Measurements from ENCODE around the gene ATP6AP1.

Gene ATP6AP1

DNA sequence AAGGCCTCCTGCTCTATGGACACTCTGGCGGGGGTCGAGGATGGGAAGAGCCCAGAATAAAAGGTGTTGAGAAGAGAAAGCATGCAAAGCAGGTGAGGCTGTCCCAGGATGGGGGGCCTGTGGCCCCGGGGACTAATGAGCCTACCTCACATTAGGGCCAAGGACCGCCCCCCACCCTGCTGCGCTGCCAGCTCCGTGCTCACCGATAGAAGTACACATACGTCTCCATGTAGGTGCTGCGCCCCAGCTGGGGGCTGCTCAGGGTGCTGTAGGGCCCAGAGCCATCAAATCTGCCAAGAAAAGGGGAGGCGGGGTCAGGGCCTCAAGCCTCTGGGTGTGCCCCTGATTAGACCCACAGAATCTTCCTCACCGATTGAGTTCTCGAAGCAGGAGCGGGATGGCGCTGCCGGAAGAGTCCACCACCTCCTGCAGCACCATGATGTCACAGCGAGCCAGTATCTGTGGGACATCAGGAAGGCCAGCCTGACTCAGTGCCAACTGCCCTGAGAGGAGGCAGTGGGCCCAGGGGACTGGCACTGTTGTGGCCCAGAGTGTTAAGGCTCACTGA, 23.8 kb upstream of the ATP6AP1 start:
- Histone ChIP-seq H3K9me3 (no peaks in the 10 kb centered on the region), H3K27ac (no peak overlapping the region), H3K4me1 (ENCODE audit: control insufficient read depth in 1 of 2, insufficient read depth in 1 of 2, low read depth in 1 of 2, low read length in 1 of 2) (peaks cover 10 to 24% of the 10 kb centered on the region in 2 experiments), H3K4me3 (ENCODE audit: low read depth in 1 of 2, low read length in 1 of 2) (no peak overlapping the region), H3K27me3 (no peaks in the 10 kb centered on the region), H3K36me3 (peaks cover 49% of the 10 kb centered on the region)
- TF ChIP-seq, protein P1, sequence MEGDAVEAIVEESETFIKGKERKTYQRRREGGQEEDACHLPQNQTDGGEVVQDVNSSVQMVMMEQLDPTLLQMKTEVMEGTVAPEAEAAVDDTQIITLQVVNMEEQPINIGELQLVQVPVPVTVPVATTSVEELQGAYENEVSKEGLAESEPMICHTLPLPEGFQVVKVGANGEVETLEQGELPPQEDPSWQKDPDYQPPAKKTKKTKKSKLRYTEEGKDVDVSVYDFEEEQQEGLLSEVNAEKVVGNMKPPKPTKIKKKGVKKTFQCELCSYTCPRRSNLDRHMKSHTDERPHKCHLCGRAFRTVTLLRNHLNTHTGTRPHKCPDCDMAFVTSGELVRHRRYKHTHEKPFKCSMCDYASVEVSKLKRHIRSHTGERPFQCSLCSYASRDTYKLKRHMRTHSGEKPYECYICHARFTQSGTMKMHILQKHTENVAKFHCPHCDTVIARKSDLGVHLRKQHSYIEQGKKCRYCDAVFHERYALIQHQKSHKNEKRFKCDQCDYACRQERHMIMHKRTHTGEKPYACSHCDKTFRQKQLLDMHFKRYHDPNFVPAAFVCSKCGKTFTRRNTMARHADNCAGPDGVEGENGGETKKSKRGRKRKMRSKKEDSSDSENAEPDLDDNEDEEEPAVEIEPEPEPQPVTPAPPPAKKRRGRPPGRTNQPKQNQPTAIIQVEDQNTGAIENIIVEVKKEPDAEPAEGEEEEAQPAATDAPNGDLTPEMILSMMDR (IDR thresholded peaks at IDR 0.05) = no peak

DNA sequence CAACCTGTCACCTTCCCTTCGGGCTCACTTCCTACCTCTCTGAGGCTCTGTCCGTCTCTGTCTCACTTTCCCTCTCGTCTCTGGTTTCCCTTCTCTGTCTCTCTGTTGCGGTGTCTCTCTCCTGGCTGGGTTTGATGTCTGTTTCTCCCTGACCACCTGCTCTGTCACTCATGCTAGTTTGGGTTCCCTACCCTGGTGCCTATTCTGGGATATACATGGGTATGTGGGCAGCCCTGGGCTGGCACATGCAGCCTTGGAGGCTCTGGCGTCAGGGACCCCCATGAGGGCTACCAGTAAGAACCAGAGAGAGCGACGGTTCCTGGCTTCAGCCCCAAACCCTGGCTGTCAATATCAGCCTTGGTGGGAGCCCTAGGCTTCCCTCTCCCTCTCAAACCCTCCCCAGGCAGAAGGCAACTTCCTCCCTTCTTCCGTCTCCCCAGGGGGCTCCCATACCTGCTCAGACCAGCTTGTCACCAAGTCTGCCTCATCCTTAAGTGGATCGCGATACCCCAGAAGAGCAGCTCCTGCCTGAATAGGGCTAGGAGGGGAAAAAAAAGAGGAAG, 19.7 kb upstream of the ATP6AP1 start:
- TF ChIP-seq, protein P1 (IDR thresholded peaks at IDR 0.05) = no peak
- H3K27me3 ChIP-seq = no peaks in the 10 kb centered on the region
- H3K27ac ChIP-seq = peak overlapping the region; percentile 91
- H3K4me1 ChIP-seq (ENCODE audit: control insufficient read depth in 1 of 2, insufficient read depth in 1 of 2, low read depth in 1 of 2, low read length in 1 of 2) = peaks cover 41 to 47% of the 10 kb centered on the region in 2 experiments
- H3K4me3 ChIP-seq (ENCODE audit: low read depth in 1 of 2, low read length in 1 of 2) = peak overlapping the region; percentile 65 to 67
- H3K9me3 ChIP-seq = no peaks in the 10 kb centered on the region
- H3K36me3 ChIP-seq = peaks cover 13% of the 10 kb centered on the region

DNA sequence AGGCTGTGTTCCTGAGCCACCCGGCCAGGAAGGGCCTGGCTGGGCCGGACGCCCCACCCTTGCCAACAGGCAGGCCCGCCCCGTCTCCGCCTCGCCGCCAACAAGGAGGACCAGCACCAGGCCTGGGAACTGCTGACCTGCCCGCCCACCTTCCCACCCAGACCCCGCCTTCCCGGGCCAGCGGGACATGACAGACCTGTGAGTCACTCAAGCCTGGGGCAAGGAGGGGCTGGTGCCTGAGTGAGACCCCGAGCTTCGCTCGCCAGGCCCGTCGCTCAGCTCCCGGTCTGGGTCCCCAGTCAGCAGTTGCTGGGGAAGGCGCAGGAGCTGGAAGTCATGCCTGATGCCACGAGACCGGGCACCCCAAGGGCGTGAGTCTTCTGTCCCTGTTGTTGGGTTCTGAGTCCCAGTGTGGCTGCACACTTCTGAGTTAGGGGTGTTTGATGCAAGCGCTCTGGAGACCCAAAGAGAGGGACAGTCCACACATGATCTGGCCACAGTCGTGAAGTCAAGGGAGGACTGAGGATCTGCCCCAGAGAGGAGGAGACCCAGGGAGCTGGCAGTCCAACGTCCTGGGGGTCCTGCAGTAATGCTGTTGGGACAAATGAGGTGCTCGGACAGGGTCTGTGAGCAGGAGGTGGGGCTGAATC, 19.1 kb upstream of the ATP6AP1 start, which contains the start of gene DNASE1L1:
TSS of gene DNASE1L1 (minus strand) at position 33 of the 650 bp plus-strand sequence. CDS start 3,686 bp downstream, outside the sequence.
- Histone ChIP-seq H3K27ac (peak within 1 kb of the TSS; percentile 91), H3K9me3 (no peaks in the 10 kb centered on the region), H3K4me3 (ENCODE audit: low read depth in 1 of 2, low read length in 1 of 2) (peak within 1 kb of the TSS; percentile 65 to 67), H3K36me3 (peaks cover 11% of the 10 kb centered on the region), H3K27me3 (no peaks in the 10 kb centered on the region), H3K4me1 (ENCODE audit: control insufficient read depth in 1 of 2, insufficient read depth in 1 of 2, low read depth in 1 of 2, low read length in 1 of 2) (peaks cover 44 to 51% of the 10 kb centered on the region in 2 experiments)
- TF ChIP-seq, protein P1 (IDR thresholded peaks at IDR 0.05) = no peak

DNA sequence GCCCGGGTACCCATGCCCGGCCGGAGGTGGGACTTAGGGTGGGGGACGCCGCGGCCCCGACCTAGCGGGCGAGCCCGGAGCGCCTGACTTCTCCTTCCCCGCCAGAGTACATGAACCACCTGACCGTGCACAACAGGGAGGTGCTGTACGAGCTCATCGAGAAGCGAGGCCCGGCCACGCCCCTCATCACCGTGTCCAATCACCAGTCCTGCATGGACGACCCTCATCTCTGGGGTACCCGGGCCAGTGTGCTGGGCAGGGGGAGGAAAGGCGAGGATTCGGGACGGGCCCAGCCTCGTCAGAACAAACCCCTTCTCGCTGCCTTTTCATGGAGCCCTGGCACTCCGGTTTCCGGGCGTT, 16.5 kb upstream of the ATP6AP1 start:
- no peaks in the 10 kb centered on the region for H3K36me3 ChIP-seq
- H3K27me3 ChIP-seq = no peaks in the 10 kb centered on the region
- H3K27ac ChIP-seq = peak overlapping the region; percentile 93
- H3K4me3 ChIP-seq (ENCODE audit: low read depth in 1 of 2, low read length in 1 of 2) = peak overlapping the region; percentile 77 to 78
- no peaks in the 10 kb centered on the region for H3K9me3 ChIP-seq
- H3K4me1 ChIP-seq (ENCODE audit: control insufficient read depth in 1 of 2, insufficient read depth in 1 of 2, low read depth in 1 of 2, low read length in 1 of 2) = peaks cover 44 to 51% of the 10 kb centered on the region in 2 experiments
- TF ChIP-seq, protein P1 (IDR thresholded peaks at IDR 0.05) = no peak

DNA sequence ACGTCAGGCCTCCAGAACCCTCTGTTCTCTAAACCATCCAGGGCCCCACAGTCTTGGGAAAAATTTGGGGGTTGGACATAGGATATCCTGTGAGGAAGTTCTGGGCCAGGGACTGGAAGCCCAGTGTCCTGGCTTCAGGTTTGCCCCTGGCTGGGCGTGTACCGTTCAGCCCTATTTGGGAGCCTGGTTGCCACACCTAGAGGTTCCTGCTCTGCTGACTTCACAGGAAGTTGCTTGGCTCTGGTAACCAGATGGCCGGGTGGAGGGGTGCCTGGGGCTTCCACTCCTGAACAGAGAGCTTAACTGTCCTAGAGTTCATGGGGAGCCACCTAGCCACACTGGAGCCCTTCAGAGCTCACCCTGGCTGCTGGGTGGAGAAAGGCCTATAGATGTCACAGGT, 16.0 kb upstream of the ATP6AP1 start:
- Histone ChIP-seq H3K4me1 (ENCODE audit: control insufficient read depth in 1 of 2, insufficient read depth in 1 of 2, low read depth in 1 of 2, low read length in 1 of 2) (peaks cover 44 to 51% of the 10 kb centered on the region in 2 experiments), H3K36me3 (no peaks in the 10 kb centered on the region), H3K4me3 (ENCODE audit: low read depth in 1 of 2, low read length in 1 of 2) (peak overlapping the region; percentile 77 to 78), H3K27ac (peak overlapping the region; percentile 93), H3K27me3 (no peaks in the 10 kb centered on the region), H3K9me3 (no peaks in the 10 kb centered on the region)
- TF ChIP-seq, protein P1 (IDR thresholded peaks at IDR 0.05) = no peak

Data from neutrophil (primary cell).